ENCODE data around the gene TRAPPC11. TPM values are rescaled to one million over a fixed set of nuclear protein-coding genes. Genes with fewer than 3 reads are reported as not detected.
"Not testable (repeated sequence)": the region's sequence is repeated elsewhere in the genome, so short reads cannot be mapped to it uniquely, and the experiment has no call there.

Gene TRAPPC11
- 28.1 TPM for polyA plus RNA-seq (ENCODE audit: insufficient read length)

- DNase-seq: peak; percentile 99
Measured at GRCh38 chr4:183659029-183659871, at the start of gene TRAPPC11, which contains the start of gene RWDD4. TRAPPC11 (plus strand) TSS chr4:183659293; CDS start chr4:183663868, 4,575 bp downstream. RWDD4 (minus strand) TSS chr4:183659185; CDS start chr4:183658952, 233 bp downstream.

- no peak for DNase-seq
Measured at GRCh38 chr4:183610033-183610432, 49.1 kb upstream of the TRAPPC11 start.

- DNase-seq: no peak
Measured at GRCh38 chr4:183610613-183611012, 48.5 kb upstream of the TRAPPC11 start.

- no peak for DNase-seq
Measured at GRCh38 chr4:183611210-183611830, 47.8 kb upstream of the TRAPPC11 start.

GRCh38 chr4:183612329-183613250, 46.5 kb upstream of the TRAPPC11 start:
- DNase-seq: no peak

- no peak for DNase-seq
Measured at GRCh38 chr4:183617075-183617474, 42.0 kb upstream of the TRAPPC11 start.

- DNase-seq: no peak
Measured at GRCh38 chr4:183618681-183619080, 40.4 kb upstream of the TRAPPC11 start.

- DNase-seq: no peak
Measured at GRCh38 chr4:183620421-183620820, 38.7 kb upstream of the TRAPPC11 start.

GRCh38 chr4:183621875-183622274, 37.2 kb upstream of the TRAPPC11 start:
- no peak for DNase-seq

GRCh38 chr4:183624548-183624947, 34.5 kb upstream of the TRAPPC11 start:
- no peak for DNase-seq

- no peak for DNase-seq
Measured at GRCh38 chr4:183626168-183626567, 32.9 kb upstream of the TRAPPC11 start.

- DNase-seq: not testable (repeated sequence)
Measured at GRCh38 chr4:183627286-183627685, 31.8 kb upstream of the TRAPPC11 start.

- no peak for DNase-seq
Measured at GRCh38 chr4:183627979-183628588, 31.0 kb upstream of the TRAPPC11 start.

- no peak for DNase-seq
Measured at GRCh38 chr4:183631577-183632198, 27.4 kb upstream of the TRAPPC11 start.

- DNase-seq: no peak
Measured at GRCh38 chr4:183632689-183633088, 26.4 kb upstream of the TRAPPC11 start.

- no peak for DNase-seq
Measured at GRCh38 chr4:183633476-183634400, 25.4 kb upstream of the TRAPPC11 start.

- no peak for DNase-seq
Measured at GRCh38 chr4:183635321-183635720, 23.8 kb upstream of the TRAPPC11 start.

- no peak for DNase-seq
Measured at GRCh38 chr4:183635741-183636140, 23.4 kb upstream of the TRAPPC11 start.

- no peak for DNase-seq
Measured at GRCh38 chr4:183636503-183636902, 22.6 kb upstream of the TRAPPC11 start.

GRCh38 chr4:183636923-183637322, 22.2 kb upstream of the TRAPPC11 start:
- no peak for DNase-seq

- no peak for DNase-seq
Measured at GRCh38 chr4:183637461-183637860, 21.6 kb upstream of the TRAPPC11 start.
